Panc1 (cell line): ENCODE data around the gene CCDC88A. TPM values are rescaled to one million over a fixed set of nuclear protein-coding genes. Genes with fewer than 3 reads are reported as not detected.
"Not testable (repeated sequence)": the region's sequence is repeated elsewhere in the genome, so short reads cannot be mapped to it uniquely, and the experiment has no call there.

ENCODE experiments used
- ATAC-seq: fragments of 200-7000 bp; cut with Tn5 transposase; 2 replicates; pipeline ENCODE4 v1.9.1; 2020; ENCODE audit warnings: mild to moderate bottlenecking, moderate library complexity
- BruUV-seq: library from RNA; stranded (reverse); fragments of 400-500 nt; replicated peaks from 2 replicates; lab custom pipeline; 2021; lab: Mats Ljungman, UMichigan
- CTCF ChIA-PET: fragments of 300-600 bp; sonication (Branson Sonifier 250); formaldehyde crosslinking; loops from one replicate; lab custom pipeline; 2022; ENCODE audit warnings: antibody characterized with exemption; lab: Charles Lee
- POLR2A ChIA-PET: fragments of 300-600 bp; sonication (Branson Sonifier 250); formaldehyde crosslinking; loops from one replicate; lab custom pipeline; 2022; ENCODE audit warnings: antibody characterized with exemption; lab: Charles Lee
- DNase-seq: peaks from one replicate; pipeline ENCODE4 v3.0.0-alpha.2; 2010; ENCODE audit warnings: low read depth, low spot score
- H3K27ac ChIP-seq: 2 replicates; pipeline ENCODE4 v1.5.1; 2011; ENCODE audit warnings: mild to moderate bottlenecking, low read length, inconsistent platforms
- H3K27me3 ChIP-seq: fragments of 200-500 bp; sonication (Bioruptor generic); 2 replicates; pipeline ENCODE4 v1.6.0; 2014; ENCODE audit warnings: low read length, inconsistent platforms; ENCODE audit not compliant: control insufficient read depth, insufficient read depth
- H3K36me3 ChIP-seq: fragments of 200-500 bp; sonication (Bioruptor generic); 2 replicates; pipeline ENCODE4 v1.5.1; 2014; ENCODE audit warnings: inconsistent platforms, mild to moderate bottlenecking, low read length, moderate library complexity; ENCODE audit not compliant: control insufficient read depth, insufficient read depth
- H3K4me1 ChIP-seq: 2 replicates; pipeline ENCODE4 v1.5.1; 2011; ENCODE audit warnings: inconsistent platforms, mild to moderate bottlenecking, low read length, moderate library complexity; ENCODE audit not compliant: control insufficient read depth, insufficient read depth
- H3K4me3 ChIP-seq, 2 experiments: 2 replicates each; pipeline ENCODE4 v1.5.1; 2011 to 2012; ENCODE audit warnings: low read depth in 2 of 2, low read length in 2 of 2, mild to moderate bottlenecking in 2 of 2, inconsistent platforms in 1 of 2, moderate library complexity in 1 of 2
- H3K9me3 ChIP-seq: fragments of 200-500 bp; sonication (Bioruptor generic); 2 replicates; pipeline ENCODE4 v1.5.1; 2014; ENCODE audit warnings: low read depth, mild to moderate bottlenecking, inconsistent platforms, low read length, moderate library complexity; ENCODE audit not compliant: control insufficient read depth, insufficient read depth
- POLR2AphosphoS5 ChIP-seq: IDR thresholded peaks from 2 replicates; pipeline ENCODE4 v1.6.1; 2012; ENCODE audit warnings: mild to moderate bottlenecking, low read depth, low read length, moderate library complexity
- SIN3A ChIP-seq: IDR thresholded peaks from 2 replicates; pipeline ENCODE4 v1.6.1; 2012; ENCODE audit warnings: low read depth, mild to moderate bottlenecking, low read length, moderate library complexity, borderline replicate concordance; ENCODE audit not compliant: insufficient read depth
- TCF7L2 ChIP-seq: IDR thresholded peaks from 2 replicates; pipeline ENCODE4 v1.6.1; 2011; ENCODE audit warnings: mild to moderate bottlenecking, low read depth, low read length, inconsistent platforms
- in situ Hi-C: cut with HindIII; loops from 2 replicates; pipeline ENCODE4 v1.10.0; 2016; ENCODE audit warnings: low sequenced_read_pairs, low pct_unique_long_range_greater_than_20kb
- intact Hi-C: fragments of 100-400 bp; cut with micrococcal nuclease; formaldehyde crosslinking; loops from one replicate; pipeline ENCODE4 v1.10.0; 2022; ENCODE audit not compliant: unreplicated experiment
- total RNA-seq: library from RNA; stranded (reverse); gene quantifications from one replicate; pipeline ENCODE4 v1.2.1, GENCODE V29; 2021; ENCODE audit not compliant: unreplicated experiment
- TF ChIP-seq, protein P1 (sequence below): fragments of 450-650 bp; IDR thresholded peaks from 2 replicates; pipeline ENCODE4 v1.5.1; 2017; ENCODE audit warnings: mild to moderate bottlenecking
- TF ChIP-seq, protein P2 (sequence below), 2 experiments: IDR thresholded peaks; 2 replicates each; pipeline ENCODE4 v1.6.1; 2011 to 2012; ENCODE audit warnings: low read depth in 2 of 2, control low read depth in 1 of 2, low read length in 1 of 2, mild to moderate bottlenecking in 1 of 2, moderate library complexity in 1 of 2; ENCODE audit not compliant: insufficient read depth in 1 of 2

CCDC88A gene
- total RNA-seq, 1 experiment from 2014 or later: 99.8 TPM

DNA sequence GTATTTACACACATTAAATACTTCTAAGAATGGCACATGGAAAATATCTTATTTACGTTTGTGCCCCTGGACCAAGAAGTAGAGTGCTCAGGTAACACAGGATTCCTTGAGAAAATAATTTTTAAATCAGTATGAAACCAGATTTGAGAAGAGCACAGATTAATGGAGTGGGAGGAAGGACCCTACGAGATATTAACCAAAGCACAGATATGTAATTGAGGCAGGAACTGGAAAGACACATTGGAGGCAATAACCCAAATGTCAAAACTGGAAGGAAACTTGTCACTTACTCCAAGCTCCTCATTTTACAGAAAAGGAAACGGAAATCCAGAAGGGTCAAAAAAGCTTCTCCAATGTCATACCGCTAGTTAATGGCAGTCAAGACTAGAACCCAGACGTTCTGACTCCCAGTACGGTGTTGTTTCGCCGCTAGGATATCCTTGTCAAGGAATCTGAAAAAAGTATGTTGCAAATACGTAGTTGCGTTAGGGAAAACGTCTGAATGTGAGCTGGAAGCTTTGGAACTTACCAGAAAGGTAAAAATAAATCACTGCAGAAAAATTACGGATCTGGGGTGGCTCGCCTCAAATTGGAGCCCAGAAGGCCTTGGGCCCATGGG is 151.3 kb downstream of the CCDC88A start:
- peak overlapping the region; percentile 89 to 95 for H3K4me3 ChIP-seq
- BruUV-seq: TSS peak; percentile 97
- peaks cover 9% of the 10 kb centered on the region; the same call in 1 of the 2 replicates for H3K4me1 ChIP-seq
- TF ChIP-seq, protein P1, sequence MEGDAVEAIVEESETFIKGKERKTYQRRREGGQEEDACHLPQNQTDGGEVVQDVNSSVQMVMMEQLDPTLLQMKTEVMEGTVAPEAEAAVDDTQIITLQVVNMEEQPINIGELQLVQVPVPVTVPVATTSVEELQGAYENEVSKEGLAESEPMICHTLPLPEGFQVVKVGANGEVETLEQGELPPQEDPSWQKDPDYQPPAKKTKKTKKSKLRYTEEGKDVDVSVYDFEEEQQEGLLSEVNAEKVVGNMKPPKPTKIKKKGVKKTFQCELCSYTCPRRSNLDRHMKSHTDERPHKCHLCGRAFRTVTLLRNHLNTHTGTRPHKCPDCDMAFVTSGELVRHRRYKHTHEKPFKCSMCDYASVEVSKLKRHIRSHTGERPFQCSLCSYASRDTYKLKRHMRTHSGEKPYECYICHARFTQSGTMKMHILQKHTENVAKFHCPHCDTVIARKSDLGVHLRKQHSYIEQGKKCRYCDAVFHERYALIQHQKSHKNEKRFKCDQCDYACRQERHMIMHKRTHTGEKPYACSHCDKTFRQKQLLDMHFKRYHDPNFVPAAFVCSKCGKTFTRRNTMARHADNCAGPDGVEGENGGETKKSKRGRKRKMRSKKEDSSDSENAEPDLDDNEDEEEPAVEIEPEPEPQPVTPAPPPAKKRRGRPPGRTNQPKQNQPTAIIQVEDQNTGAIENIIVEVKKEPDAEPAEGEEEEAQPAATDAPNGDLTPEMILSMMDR: no peak
- TF ChIP-seq SIN3A (no peak), POLR2AphosphoS5 (no peak), TCF7L2 (no peak)
- TF ChIP-seq, protein P2, sequence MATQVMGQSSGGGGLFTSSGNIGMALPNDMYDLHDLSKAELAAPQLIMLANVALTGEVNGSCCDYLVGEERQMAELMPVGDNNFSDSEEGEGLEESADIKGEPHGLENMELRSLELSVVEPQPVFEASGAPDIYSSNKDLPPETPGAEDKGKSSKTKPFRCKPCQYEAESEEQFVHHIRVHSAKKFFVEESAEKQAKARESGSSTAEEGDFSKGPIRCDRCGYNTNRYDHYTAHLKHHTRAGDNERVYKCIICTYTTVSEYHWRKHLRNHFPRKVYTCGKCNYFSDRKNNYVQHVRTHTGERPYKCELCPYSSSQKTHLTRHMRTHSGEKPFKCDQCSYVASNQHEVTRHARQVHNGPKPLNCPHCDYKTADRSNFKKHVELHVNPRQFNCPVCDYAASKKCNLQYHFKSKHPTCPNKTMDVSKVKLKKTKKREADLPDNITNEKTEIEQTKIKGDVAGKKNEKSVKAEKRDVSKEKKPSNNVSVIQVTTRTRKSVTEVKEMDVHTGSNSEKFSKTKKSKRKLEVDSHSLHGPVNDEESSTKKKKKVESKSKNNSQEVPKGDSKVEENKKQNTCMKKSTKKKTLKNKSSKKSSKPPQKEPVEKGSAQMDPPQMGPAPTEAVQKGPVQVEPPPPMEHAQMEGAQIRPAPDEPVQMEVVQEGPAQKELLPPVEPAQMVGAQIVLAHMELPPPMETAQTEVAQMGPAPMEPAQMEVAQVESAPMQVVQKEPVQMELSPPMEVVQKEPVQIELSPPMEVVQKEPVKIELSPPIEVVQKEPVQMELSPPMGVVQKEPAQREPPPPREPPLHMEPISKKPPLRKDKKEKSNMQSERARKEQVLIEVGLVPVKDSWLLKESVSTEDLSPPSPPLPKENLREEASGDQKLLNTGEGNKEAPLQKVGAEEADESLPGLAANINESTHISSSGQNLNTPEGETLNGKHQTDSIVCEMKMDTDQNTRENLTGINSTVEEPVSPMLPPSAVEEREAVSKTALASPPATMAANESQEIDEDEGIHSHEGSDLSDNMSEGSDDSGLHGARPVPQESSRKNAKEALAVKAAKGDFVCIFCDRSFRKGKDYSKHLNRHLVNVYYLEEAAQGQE (IDR thresholded peaks at IDR 0.05; ENCODE audit: insufficient read depth in 1 of 2, low read depth in 2 of 2, low read length in 1 of 2): no peak
- DNase-seq (no peak), ATAC-seq (no peak)
- H3K9me3 ChIP-seq: no peaks in the 10 kb centered on the region
- peak overlapping the region; percentile 99 for H3K27ac ChIP-seq
- ChIA-PET POLR2A (interaction anchor here (0.6 kb wide), 2 partner anchors 12 to 31 kb away, joined by 3 read pairs; no protein-coding TSS in a partner anchor), CTCF (no interaction called here)
- peaks cover 4% of the 10 kb centered on the region for H3K36me3 ChIP-seq
- no peaks in the 10 kb centered on the region for H3K27me3 ChIP-seq
- intact Hi-C loops (no loop called here), in situ Hi-C loops (no loop called here)

DNA sequence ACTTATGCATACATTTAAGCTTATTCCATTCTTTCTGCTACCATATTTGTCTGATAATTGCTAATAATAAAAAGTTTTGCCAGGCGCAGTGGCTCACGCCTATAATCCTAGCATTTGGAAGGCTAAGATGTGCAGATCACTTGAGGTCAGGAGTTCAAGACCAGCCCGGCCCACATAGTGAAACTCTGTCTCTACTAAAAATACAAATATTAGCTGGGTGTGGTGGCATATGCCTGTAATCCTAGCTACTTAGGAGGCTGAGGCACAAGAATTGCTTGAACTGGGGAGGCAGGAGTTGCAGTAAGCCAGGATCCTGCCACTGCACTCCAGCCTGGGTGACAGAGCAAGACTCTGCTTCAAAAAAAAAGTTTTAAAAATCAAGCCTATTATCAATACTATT is 160.1 kb downstream of the CCDC88A start:
- in situ Hi-C loops, H3K27me3 ChIP-seq, ATAC-seq, DNase-seq, BruUV-seq, H3K9me3 ChIP-seq, H3K27ac ChIP-seq, H3K4me1 ChIP-seq, intact Hi-C loops, CTCF ChIA-PET, H3K4me3 ChIP-seq: not testable (repeated sequence)
- POLR2A ChIA-PET: interaction anchor here (0.6 kb wide), 2 partner anchors 218 to 247 kb away, joined by 5 to 9 read pairs; no protein-coding TSS in a partner anchor
- peaks cover 11% of the 10 kb centered on the region; the same call in 1 of the 2 replicates for H3K36me3 ChIP-seq

DNA sequence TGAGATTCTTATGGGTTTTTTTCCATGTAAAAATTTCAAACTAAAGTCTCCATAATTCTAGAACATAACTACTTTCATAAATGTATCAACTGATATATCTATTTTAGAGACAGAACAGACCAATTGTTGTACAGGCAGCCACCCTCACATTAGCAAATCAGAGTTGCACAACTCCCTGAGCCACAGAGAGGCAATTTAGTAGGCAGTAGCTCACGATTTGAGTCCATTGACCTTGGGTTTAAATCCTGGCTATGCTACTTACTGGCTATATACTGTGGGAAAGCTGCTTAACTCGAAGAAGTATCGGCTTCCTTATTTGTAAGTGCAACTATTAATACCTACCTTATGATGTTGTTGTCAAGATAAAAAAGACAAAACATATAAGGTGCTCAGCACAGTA is 166.8 kb downstream of the CCDC88A start:
- ChIA-PET CTCF (no interaction called here), POLR2A (no interaction called here)
- no peak for TF ChIP-seq SIN3A
- no peak for TF ChIP-seq POLR2AphosphoS5
- TF ChIP-seq TCF7L2: no peak
- TF ChIP-seq, protein P1: no peak
- TF ChIP-seq, protein P2 (IDR thresholded peaks at IDR 0.05; ENCODE audit: insufficient read depth in 1 of 2, low read depth in 2 of 2, low read length in 1 of 2): no peak
- in situ Hi-C loops (no loop called here), intact Hi-C loops (no loop called here)
- Histone ChIP-seq H3K36me3 (peaks cover 9% of the 10 kb centered on the region; the same call in 1 of the 2 replicates), H3K4me3 (no peak overlapping the region), H3K27ac (no peak overlapping the region), H3K9me3 (no peaks in the 10 kb centered on the region), H3K4me1 (no peaks in the 10 kb centered on the region), H3K27me3 (no peaks in the 10 kb centered on the region)
- BruUV-seq: no TSS peak
- DNase-seq: no peak
- no peak for ATAC-seq
